ENCODE results near the gene ARHGAP26.

Gene ARHGAP26

GRCh38 chr5:142753116-142753631 is 17.0 kb upstream of the ARHGAP26 start:
- DNase-seq, result no peak

DNA sequence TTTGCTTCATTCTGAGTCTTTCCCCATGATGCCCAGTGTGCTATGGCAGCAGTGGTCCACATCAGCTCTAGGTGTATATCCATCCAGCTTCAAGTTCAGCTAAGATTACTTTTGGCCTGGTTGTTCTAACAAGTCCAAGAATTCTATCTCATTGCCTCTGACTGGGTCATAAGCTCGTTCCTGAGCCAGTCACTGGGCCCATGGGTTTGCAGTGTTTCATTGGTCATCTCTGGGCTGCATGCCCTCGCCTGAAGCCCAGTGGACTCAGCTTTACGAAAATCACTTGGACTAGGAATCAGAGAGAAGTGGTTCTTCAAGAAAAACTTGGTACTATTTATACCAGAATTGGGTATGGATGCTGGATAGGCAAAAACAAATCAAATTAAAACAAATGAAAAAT is 16.1 kb upstream of the ARHGAP26 start:
- no peak for DNase-seq

GRCh38 chr5:142756576-142756975 is 13.6 kb upstream of the ARHGAP26 start:
- DNase-seq, result no peak

DNA sequence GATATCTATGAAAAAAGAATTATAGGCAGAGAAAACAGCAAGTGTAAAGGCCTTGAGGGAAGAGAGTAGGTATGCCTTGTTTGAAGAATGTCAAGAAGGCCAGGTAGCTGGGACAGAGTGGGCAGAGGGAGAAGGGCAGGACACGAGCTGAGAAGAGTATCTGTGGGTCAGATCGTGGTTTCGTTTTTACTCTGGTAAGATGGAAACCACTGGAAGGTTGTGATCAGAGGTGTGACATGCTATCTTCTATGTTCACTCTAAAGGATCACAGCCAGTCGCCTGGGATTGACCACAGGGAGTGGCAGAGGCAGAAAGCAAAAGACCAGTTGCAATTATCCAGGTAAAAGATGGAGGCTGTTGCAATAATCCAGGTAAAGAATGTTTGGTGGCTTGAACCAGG is 12.6 kb upstream of the ARHGAP26 start:
- no peak for DNase-seq

DNA sequence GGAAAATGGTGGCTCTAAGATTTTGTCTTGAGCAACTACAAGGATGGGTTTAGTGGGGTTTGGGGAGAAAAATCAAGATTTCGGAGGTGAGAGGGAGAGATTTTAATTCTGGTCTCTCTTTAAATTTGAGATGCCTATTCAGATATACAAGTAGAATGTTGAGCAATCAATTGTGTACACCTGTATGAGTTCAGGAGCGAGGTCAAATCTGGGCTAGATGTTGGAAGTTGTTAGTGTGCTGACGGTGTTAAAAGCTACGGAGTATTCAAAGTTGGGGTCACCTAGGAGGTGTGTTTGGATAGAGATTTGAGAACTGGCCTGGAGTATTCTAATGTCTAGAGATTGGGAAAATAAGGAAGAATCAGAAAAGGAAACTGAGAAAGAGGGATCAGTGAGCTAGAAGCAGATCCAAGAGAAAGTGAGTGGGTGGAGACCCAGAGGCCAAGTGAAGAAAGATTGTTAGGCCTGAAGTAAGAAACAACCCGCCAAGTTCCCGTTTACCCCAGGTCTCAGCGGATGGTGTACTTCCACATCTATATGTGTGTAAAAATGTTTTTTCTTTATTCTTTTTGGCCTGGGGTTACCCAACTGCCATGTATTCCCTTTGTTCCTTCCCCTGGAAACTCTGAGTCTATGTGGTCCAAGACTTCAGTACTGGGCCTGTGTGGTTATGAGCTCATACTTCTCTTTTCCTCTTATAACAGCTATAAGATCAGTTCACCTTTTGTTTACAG is 11.9 kb upstream of the ARHGAP26 start:
- no peak for DNase-seq

DNA sequence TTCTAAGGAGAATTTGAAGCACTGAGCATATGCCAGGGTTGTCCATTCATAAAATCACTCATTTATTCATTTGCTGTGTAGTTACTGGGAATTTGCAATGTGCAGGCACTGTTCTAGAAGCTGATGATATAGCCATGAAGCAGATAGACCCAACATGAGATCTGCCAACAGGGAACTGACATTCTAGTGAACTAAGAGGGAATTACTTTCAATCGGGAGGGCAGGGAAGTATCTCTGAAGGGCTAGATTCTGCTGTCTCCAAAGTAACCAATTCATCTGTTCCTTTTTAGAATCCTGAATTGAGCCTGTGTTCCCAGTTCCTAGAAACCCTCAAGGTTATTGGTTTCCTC is 11.4 kb upstream of the ARHGAP26 start:
- no peak for DNase-seq

DNA sequence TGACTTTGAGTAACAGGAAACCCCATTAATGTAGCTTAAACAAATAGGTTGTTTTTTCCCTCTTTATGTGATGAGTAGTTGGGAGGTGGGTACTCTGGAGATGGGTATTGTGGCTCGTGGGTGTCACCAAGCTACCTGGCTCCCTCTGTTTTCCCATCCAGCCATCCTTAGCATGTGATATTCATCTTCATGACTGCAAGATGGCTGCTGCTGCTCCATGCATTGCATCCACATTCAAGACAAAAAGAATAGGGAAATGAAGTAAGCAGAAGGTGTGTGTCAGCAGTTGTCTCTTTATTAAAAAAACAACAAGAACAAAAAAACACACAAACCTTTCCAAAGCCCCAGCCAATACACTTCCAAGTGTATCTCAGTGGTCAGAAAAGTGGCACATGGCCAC is 6.5 kb upstream of the ARHGAP26 start:
- DNase-seq, result no peak

- no peak for DNase-seq
These were observed 3.0 kb upstream of the ARHGAP26 start for GRCh38 chr5:142767178-142767577.

GRCh38 chr5:142767911-142768310 is 2.3 kb upstream of the ARHGAP26 start:
- no peak for DNase-seq

GRCh38 chr5:142769251-142769792 is 855 bp upstream of the ARHGAP26 start:
- no peak for DNase-seq

- DNase-seq, result peak; percentile 79
These were observed 753 bp downstream of the ARHGAP26 start for GRCh38 chr5:142770650-142771609.

DNA sequence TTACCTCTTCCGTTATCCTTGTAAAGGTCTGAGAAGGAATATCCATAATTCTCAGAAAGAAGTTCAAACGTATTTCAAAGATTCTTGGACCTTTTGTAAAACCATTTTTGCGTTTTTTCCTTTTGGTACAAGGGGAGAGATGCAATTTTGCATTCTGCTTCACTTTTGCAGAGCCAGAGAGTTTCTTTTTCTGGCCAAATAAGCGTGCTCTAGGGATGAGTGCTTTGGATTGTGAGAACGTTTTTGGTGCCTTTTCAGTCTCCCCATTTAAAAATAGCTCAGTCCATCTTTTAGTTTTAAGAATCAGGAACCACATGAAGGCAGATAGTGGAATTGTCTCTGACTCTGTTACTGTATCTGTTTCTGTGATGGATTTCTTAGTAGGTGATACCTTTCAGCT is 1.5 kb downstream of the ARHGAP26 start:
- no peak for DNase-seq

- DNase-seq, result no peak
These were observed 2.5 kb downstream of the ARHGAP26 start for GRCh38 chr5:142772446-142773293.

DNA sequence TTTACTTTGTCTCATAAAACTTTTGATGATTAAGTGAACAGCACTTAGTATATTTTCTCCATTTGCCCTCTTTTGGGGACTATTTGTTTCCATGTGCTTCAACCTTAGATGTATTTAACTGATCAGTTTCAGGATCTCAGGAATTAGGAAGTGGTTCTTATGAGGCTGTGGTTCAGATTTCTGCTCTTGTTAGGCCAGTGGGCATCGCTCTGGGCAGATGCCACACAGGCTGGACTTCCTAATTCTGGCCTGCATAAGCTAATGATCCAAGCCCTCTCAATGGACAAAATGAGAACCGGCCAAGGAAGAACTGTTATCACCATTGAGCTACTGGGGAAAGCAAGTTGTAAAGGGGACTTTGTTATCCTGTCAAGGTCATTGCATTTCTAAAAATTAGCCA is 6.9 kb downstream of the ARHGAP26 start:
- no peak for DNase-seq

DNA sequence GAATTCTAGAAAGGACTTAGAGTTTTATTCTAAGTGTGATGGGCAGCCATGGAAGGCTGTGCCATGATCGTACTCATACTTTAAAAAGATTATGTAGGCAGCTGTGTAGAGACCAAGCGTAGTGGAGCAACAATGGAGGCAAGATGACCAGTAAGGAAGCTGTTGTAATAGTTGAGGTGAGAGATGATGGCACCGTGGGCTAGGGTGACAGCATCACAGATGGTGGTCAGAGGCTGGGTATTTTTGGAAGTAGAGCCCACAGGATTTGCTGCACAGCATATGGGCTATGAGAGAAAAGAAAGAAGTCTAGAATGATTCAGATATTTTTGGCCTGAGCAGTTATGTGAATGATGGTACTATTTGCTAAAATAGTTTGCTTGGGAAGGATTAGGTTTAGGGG is 7.7 kb downstream of the ARHGAP26 start:
- DNase-seq, result no peak

DNA sequence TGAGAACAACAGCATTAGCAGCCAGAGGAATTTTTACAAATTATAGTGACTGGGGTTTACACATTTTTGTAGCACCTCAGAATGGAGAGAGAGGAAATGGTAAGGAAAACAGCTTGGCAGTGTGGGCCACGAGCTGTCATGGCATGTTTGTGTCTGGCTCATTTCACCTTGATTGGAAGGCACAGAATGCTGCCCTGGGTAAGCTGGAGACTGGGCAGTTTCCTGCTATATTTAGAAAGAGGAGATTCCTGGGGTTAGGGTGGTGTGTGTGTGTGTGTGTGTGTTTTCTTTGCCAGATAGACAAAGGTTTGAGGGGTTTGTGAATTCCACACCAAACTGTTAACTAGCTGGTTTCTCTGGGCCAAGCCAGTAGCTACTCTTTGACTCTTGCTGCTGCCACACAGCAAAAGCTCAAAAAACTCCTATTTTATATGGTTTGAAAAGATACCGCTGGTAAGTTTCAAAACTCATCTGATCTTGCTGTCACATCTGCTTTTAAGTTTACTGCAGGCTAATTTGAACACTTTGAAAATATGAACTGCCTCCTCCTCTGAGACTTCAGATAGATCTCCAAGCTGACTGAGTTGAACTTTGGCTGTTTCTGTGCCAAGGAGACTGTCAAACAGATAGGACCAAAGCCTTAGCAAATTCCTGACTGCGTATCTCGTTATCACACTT is 9.1 kb downstream of the ARHGAP26 start:
- DNase-seq, result peak; percentile 71

GRCh38 chr5:142780871-142781270 is 10.7 kb downstream of the ARHGAP26 start:
- DNase-seq, result peak; percentile 47

DNA sequence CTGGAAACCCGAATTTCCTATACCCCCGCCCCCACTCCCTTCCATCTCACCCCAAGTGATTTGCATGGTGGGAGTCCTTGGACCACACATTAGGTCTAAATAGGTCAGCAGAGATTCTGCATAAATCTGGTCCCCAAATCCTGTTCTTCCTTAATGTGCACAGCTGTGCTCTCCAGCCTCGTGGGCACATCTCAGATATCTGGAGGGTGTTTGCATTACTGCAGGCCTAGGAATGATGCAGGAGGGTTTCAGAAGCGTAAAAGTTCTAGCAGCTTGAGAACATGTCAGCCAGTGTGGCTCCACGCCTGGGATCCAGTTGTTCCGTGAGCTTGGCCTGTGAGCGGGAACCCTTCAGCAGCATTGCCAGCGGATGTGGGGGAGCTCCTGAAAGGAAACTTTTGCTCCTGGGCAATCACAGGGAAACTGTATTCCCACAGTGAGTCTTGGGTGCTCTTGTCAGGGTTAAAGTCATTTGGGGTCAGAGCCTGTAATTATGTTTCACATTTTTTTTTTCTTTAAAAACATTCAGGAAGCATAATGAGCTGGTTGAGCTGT is 12.9 kb downstream of the ARHGAP26 start:
- DNase-seq, result no peak

DNA sequence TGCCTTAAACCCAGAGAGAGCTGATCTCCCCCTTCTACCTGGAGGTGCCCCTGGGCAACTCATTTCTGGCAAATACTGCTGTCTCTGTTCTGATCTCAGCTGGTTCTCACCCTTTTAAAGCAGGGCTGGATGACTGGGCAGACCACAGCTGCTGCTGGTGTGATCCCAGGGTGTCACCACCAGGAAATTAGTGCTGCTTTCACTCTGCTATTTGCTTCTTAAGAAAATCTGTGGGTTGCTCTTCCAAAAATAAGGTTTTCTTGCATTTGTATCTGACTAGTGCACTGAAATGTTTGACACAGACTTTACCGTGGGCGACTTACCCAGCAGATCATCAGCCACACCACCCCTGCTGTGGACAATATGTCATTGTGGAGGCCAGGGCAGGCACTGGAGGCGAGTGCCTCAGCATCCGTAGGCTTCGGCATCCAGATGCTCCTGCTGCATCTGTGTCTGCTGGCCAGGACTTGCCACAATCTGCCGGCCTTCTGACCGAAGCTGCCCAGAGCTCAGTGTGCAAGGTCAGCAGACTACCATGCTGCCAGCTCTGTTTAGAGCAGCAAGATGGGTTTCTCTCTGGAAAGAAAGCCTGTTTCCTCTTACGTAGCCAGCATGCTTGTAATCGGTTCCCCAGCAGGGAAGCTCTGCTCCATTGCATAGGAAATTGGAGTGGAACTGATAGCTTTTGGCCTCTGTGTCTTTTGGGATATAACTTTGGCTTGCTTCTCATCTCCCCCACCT is 13.6 kb downstream of the ARHGAP26 start:
- peak; percentile 57 for DNase-seq

DNA sequence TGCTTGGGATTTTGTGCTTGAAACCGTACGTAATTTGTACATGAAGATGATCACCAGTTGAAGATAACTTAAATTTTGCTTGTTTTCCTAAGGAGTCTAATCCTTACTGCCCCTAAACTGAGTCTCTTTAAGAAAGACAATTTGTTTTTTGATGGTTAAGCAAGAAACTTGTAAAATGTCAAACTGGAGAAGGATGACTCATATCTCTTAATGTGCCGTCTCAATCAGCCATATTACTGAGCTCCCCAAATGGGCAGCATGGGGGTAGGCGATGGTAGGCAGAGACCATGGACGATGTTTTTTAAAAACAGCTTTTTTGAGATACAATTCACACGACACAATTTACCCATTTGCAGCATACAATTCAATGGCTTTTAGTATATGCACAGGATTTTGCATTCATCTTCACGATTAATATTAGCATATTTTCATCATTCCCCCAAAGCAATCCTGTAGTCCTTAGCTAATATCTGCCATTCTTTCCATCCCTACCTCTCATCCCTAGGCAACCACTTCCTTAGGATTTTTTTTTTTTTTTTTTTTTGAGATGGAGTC is 14.3 kb downstream of the ARHGAP26 start:
- no peak for DNase-seq

- DNase-seq, result peak; percentile 63
These were observed 15.0 kb downstream of the ARHGAP26 start for GRCh38 chr5:142785206-142785605.
